HepG2 (cell line): ENCODE results near the gene MRFAP1L1. TPM values are rescaled to one million over a fixed set of nuclear protein-coding genes. Genes with fewer than 3 reads are reported as not detected.

Experiments used
- ATAC-seq: fragments of 200-7000 bp; cut with Tn5 transposase; 3 replicates; pipeline ENCODE4 v1.9.1; 2020; ENCODE audit warnings: mild to moderate bottlenecking, moderate library complexity
- BruUV-seq: library from RNA; stranded (reverse); fragments of 400-500 nt; replicated peaks from 2 replicates; lab custom pipeline; 2021; lab: Mats Ljungman, UMichigan
- CTCF ChIA-PET: fragments of 300-600 bp; formaldehyde crosslinking; extraction: SDS; loops from one replicate; lab custom pipeline; 2021; ENCODE audit warnings: low total read pairs, inconsistent platforms, low intra/inter-chr PET ratio; lab: Yijun Ruan, JAX
- POLR2A ChIA-PET: fragments of 350-600 bp; sonication (Branson Sonifier 250); formaldehyde crosslinking; loops from one replicate; lab custom pipeline; 2020; ENCODE audit warnings: antibody characterized with exemption, inconsistent platforms; lab: Yijun Ruan, JAX
- DNase-seq: peaks from one replicate; pipeline ENCODE4 v3.0.0-alpha.2; 2015; ENCODE audit warnings: low spot score
- FAIRE-seq: peaks from 3 replicates; lab custom pipeline; 2011; peaks lifted over from hg19 to GRCh38; lab: Jason Lieb, UNC
- H2AFZ ChIP-seq: one replicate; pipeline ENCODE4 v1.6.1; 2011; ENCODE audit warnings: low read length, inconsistent platforms
- H3K27ac ChIP-seq: fragments of 300-600 bp; 3 replicates; pipeline ENCODE4 v1.8.0; 2011; ENCODE audit warnings: mixed run types, mild to moderate bottlenecking, mixed read lengths, low read length, inconsistent platforms; ENCODE audit not compliant: insufficient read depth; ENCODE audit errors: extremely low read length
- H3K27me3 ChIP-seq, 2 experiments: fragments of 200-600 bp in 1 of 2; 2 replicates in 1 of 2; 3 replicates in 1 of 2; pipeline versions ENCODE4 v1.6.0 to v1.8.0; 2011; ENCODE audit warnings: low read length in 2 of 2, mild to moderate bottlenecking in 2 of 2, moderate library complexity in 2 of 2, inconsistent platforms in 1 of 2; ENCODE audit not compliant: insufficient read depth in 2 of 2, control insufficient read depth in 1 of 2
- H3K36me3 ChIP-seq, 2 experiments: fragments of 200-600 bp in 1 of 2; replicated peaks in 1 of 2; 2 replicates in 1 of 2; 3 replicates in 1 of 2; pipeline versions ENCODE4 v1.5.1 to v1.8.0; 2011; ENCODE audit warnings: low read length in 2 of 2, inconsistent platforms in 1 of 2; ENCODE audit not compliant: insufficient read depth in 2 of 2, control insufficient read depth in 1 of 2
- H3K4me1 ChIP-seq: 2 replicates; pipeline ENCODE4 v1.5.1; 2012; ENCODE audit warnings: low read length, inconsistent platforms; ENCODE audit not compliant: insufficient read depth
- H3K4me2 ChIP-seq: 2 replicates; pipeline ENCODE4 v1.6.0; 2011; ENCODE audit warnings: low read depth, low read length, inconsistent platforms
- H3K4me3 ChIP-seq, 3 experiments: fragments of 200-600 bp in 1 of 3; sonication (generic), shearing (Covaris generic) in 1 of 3; replicated peaks in 1 of 3; 2 replicates each; pipeline ENCODE4 v1.5.1; 2011 to 2016; ENCODE audit warnings: low read length in 3 of 3, inconsistent platforms in 2 of 3, low read depth in 2 of 3, mild to moderate bottlenecking in 2 of 3, control low read depth in 1 of 3, mixed read lengths in 1 of 3; ENCODE audit not compliant: insufficient read depth in 1 of 3
- H3K79me2 ChIP-seq: one replicate; pipeline ENCODE4 v1.6.1; 2011; ENCODE audit warnings: low read length, inconsistent platforms; ENCODE audit not compliant: insufficient read depth
- H3K9ac ChIP-seq: 2 replicates; pipeline ENCODE4 v1.6.0; 2011; ENCODE audit warnings: mild to moderate bottlenecking, low read depth, low read length, inconsistent platforms; ENCODE audit not compliant: insufficient read depth
- H3K9me3 ChIP-seq: 2 replicates; pipeline ENCODE4 v1.5.1; 2012; ENCODE audit warnings: mild to moderate bottlenecking, low read length
- H4K20me1 ChIP-seq: 2 replicates; pipeline ENCODE4 v1.6.0; 2011; ENCODE audit warnings: inconsistent platforms, mild to moderate bottlenecking, low read length, moderate library complexity; ENCODE audit not compliant: insufficient read depth
- CTCF ChIP-seq: sonication (generic); formaldehyde crosslinking; IDR thresholded peaks from 2 replicates; pipeline ENCODE4 v1.5.0; 2020; ENCODE audit warnings: mild to moderate bottlenecking, missing genetic modification reagents, moderate library complexity
- PAXIP1 ChIP-seq: sonication (generic); formaldehyde crosslinking; conservative IDR thresholded peaks from 2 replicates; pipeline ENCODE4 v1.4.0; 2020; ENCODE audit warnings: mild to moderate bottlenecking, missing genetic modification reagents, moderate library complexity
- SALL1 ChIP-seq: sonication (generic); formaldehyde crosslinking; IDR thresholded peaks from 2 replicates; pipeline ENCODE4 v1.8.0; 2022; ENCODE audit warnings: mild to moderate bottlenecking, missing genetic modification reagents
- STAG1 ChIP-seq: sonication (generic); formaldehyde crosslinking; IDR thresholded peaks from 2 replicates; pipeline ENCODE4 v1.4.0; 2020; ENCODE audit warnings: missing genetic modification reagents
- XRCC5 ChIP-seq: fragments of 200-400 bp; formaldehyde crosslinking; optimal IDR thresholded peaks from 2 replicates; pipeline ENCODE3; 2017; ENCODE audit warnings: mild to moderate bottlenecking, low read length
- ZBTB1 ChIP-seq: sonication (generic); formaldehyde crosslinking; IDR thresholded peaks from 2 replicates; pipeline ENCODE4 v1.4.0; 2020; ENCODE audit warnings: missing genetic modification reagents, borderline replicate concordance
- ZBTB38 ChIP-seq: sonication (generic); formaldehyde crosslinking; IDR thresholded peaks from 2 replicates; pipeline ENCODE4 v1.5.1; 2020; ENCODE audit warnings: mild to moderate bottlenecking, missing genetic modification reagents
- ZBTB4 ChIP-seq: sonication (generic); formaldehyde crosslinking; IDR thresholded peaks from 2 replicates; pipeline ENCODE4 v1.4.0; 2020; ENCODE audit warnings: missing genetic modification reagents, mild to moderate bottlenecking, borderline replicate concordance
- ZNF3 ChIP-seq: IDR thresholded peaks from 2 replicates; pipeline ENCODE4 v1.7.0; 2017; ENCODE audit warnings: inconsistent platforms
- ZNF446 ChIP-seq: sonication (generic); formaldehyde crosslinking; IDR thresholded peaks from 2 replicates; pipeline ENCODE4 v1.5.0; 2020; ENCODE audit warnings: mild to moderate bottlenecking, missing genetic modification reagents
- ZNF687 ChIP-seq: sonication (generic); formaldehyde crosslinking; IDR thresholded peaks from 2 replicates; pipeline ENCODE4 v1.5.1; 2020; ENCODE audit warnings: mild to moderate bottlenecking, missing genetic modification reagents, moderate library complexity
- WGBS: methylation state at CpG from one replicate; pipeline ENCODE4 v1.1.6; 2017; ENCODE audit warnings: low lambda C conversion rate; 5-methylcytosine and 5-hydroxymethylcytosine counted together
- in situ Hi-C: cut with HindIII; loops from 2 replicates; pipeline ENCODE4 v1.10.0; 2017; ENCODE audit warnings: low pct_unique_long_range_greater_than_20kb; ENCODE audit not compliant: extremely low pct_ligation_motif_present
- intact Hi-C: fragments of 100-400 bp; cut with micrococcal nuclease; formaldehyde crosslinking; loops from one replicate; pipeline ENCODE4 v1.10.0; 2022; ENCODE audit not compliant: unreplicated experiment
- polyA plus RNA-seq, 8 experiments: library from polyadenylated mRNA; depleted of rRNA in 3 of 8; stranded (reverse) in 7 of 8; unstranded in 1 of 8; fragments of >200 nt; fragmentation: Illumina TruSeq in 4 of 8; extraction: Trizol in 4 of 8; gene quantifications; 2 replicates each; pipeline versions ENCODE4 v1.2.1 to v1.2.3, GENCODE V29; 2011 to 2016; ENCODE audit warnings: low read depth in 4 of 8, missing spikeins in 1 of 8, mixed read lengths in 1 of 8; ENCODE audit not compliant: insufficient read depth in 1 of 8
- total RNA-seq, 5 experiments: library from RNA; depleted of rRNA; stranded (reverse); fragments of >200 nt; fragmentation: Illumina TruSeq; extraction: Trizol; gene quantifications; 2 replicates each; pipeline ENCODE4 v1.2.3, GENCODE V29; 2016; ENCODE audit warnings: low read depth in 1 of 5

The MRFAP1L1 gene
- total and polyA plus RNA-seq, 2 of the 13 experiments (the other 11 are each of a cell fraction or from before 2014, with no cell fraction given), result 44.8 to 76.6 TPM

- intact Hi-C loops, result no loop called here
- Histone ChIP-seq H3K4me3 (no peak overlapping the region), H3K27ac (no peak overlapping the region), H3K79me2 (peaks cover 38% of the 10 kb centered on the region), H3K27me3 (no peaks in the 10 kb centered on the region), H3K36me3 (peaks cover 7 to 17% of the 10 kb centered on the region in 2 experiments; a peak in 3 of 5 replicates), H3K4me1 (peaks cover 57% of the 10 kb centered on the region), H4K20me1 (peaks cover 4% of the 10 kb centered on the region; the same call in 1 of the 2 replicates), H3K4me2 (no peak overlapping the region), H3K9me3 (0 out of 2 replicates have a peak, but pooled peaks cover 4% of the 10 kb centered on the region), H2AFZ (no peak overlapping the region), H3K9ac (no peak overlapping the region)
- DNase-seq (peak; percentile 46), FAIRE-seq (no peak), ATAC-seq (peak; percentile 69)
- 74% methylated on average over 13 of the region's 13 CpGs for WGBS
- BruUV-seq, result no TSS peak
- POLR2A ChIA-PET, result interaction anchor here (1.0 to 1.5 kb wide), 5 partner anchors 8 to 192 kb away, joined by 3 to 6 read pairs (median 4); partner anchors contain the start of gene MRFAP1
- CTCF ChIA-PET, result no interaction called here
- in situ Hi-C loops, result no loop called here
- 0 out of 2 replicates have a peak, but pooled peaks have one; percentile 29 for TF ChIP-seq ZBTB38 (CRISPR knock-in tag)
- peak; percentile 31; the same call in 1 of the 2 replicates for TF ChIP-seq ZNF687
- TF ChIP-seq STAG1 (CRISPR knock-in tag), result peak; percentile 38
- TF ChIP-seq ZNF3, result no peak
- peak; percentile 26 for TF ChIP-seq XRCC5
- TF ChIP-seq ZBTB1, result no peak
- TF ChIP-seq ZBTB4 (CRISPR knock-in tag), result no peak
- TF ChIP-seq SALL1 (CRISPR knock-in tag), result peak; percentile 16; the same call in 1 of the 2 replicates
- no peak for TF ChIP-seq ZNF446 (CRISPR knock-in tag)
- TF ChIP-seq CTCF, result peak; percentile 72
- no peak for TF ChIP-seq PAXIP1 (CRISPR knock-in tag)
These were observed 8.3 kb downstream of the MRFAP1L1 start for GRCh38 chr4:6701371-6701770.
